Measurements from ENCODE around the gene ZNF718.
"Not testable (repeated sequence)": the region's sequence is repeated elsewhere in the genome, so short reads cannot be mapped to it uniquely, and the experiment has no call there.

Gene ZNF718

DNA sequence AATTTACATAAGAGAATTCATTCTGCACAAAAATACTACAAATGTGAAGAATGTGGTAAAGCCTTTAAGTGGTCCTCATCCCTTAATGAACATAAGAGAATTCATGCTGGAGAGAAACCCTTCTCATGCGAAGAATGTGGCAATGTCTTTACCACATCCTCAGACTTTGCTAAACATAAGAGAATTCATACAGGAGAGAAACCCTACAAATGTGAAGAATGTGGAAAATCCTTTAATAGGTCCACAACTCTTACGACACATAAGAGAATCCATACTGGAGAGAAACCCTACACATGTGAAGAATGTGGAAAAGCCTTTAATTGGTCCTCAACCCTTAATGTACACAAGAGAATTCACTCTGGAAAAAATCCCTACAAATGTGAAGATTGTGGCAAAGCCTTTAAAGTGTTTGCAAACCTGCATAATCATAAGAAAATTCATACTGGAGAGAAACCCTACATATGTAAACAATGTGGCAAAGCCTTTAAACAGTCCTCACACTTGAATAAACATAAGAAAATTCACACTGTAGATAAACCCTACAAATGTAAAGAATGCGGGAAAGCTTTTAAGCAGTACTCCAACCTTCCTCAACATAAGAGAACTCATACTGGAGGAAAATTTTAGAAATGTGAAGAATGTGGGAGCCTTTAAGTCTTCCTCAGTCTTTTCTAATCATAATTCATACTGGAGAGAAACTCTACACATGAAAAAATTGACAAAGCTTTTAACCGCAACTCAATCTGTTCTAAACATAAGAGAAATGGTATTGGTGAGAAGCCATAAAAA lies 37.4 kb downstream of the ZNF718 start:
- no peak for DNase-seq

DNA sequence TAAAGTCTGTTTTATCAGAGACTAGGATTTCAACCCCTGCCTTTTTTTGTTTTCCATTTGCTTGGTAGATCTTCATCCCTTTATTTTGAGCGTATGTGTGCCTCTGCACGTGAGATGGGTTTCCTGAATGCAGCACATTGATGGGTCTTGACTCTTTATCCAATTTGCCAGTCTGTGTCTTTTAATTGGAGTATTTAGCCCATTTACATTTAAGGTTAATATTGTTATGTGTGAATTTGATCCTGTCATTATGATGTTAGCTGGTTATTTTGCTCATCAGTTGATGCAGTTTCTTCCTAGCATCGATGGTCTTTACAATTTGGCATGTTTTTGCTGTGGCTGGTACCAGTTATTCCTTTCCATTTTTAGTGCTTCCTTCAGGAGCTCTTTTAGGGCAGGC lies 45.3 kb downstream of the ZNF718 start:
- not testable (repeated sequence) for DNase-seq

DNA sequence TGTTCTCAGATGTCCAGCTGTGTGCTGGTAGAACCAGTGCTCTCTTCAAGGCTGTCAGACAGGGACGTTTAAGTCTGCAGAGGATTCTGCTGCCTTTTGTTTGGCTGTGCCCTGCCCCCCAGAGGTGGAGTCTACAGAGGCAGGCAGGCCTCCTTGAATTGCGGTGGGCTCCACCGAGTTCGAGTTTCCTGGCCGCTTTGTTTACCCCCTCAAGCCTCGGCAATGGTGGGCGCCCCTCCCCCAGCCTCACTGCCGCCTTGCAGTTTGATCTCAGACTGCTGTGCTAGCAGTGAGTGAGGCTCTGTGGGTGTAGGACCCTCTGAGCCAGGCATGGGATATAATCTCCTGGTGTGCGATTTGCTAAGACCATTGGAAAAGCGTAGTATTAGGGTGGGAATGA lies 47.0 kb downstream of the ZNF718 start:
- not testable (repeated sequence) for DNase-seq

- DNase-seq: no peak
Measured at GRCh38 chr4:173666-174314, 49.5 kb downstream of the ZNF718 start.

DNA sequence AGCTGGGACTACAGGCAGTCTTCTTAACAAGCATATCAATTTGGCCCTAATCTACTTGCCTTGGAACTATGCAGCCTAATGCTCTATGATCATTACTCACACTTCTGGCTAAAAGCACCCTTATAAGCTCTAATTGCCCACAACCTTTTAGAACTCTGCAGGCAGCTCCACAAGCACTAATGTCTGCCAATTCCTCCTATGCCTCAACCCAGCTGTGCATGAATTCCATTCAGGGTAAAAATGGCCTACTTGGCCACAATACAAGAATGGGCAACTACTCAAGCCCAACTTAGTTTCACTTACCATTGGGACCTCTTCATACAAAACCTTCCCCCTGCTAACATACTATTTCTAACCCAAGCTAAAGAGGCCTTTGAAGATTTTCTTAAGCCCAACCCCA lies 51.7 kb downstream of the ZNF718 start:
- no peak for DNase-seq

GRCh38 chr4:176995-177394 lies 52.7 kb downstream of the ZNF718 start:
- DNase-seq: no peak

DNA sequence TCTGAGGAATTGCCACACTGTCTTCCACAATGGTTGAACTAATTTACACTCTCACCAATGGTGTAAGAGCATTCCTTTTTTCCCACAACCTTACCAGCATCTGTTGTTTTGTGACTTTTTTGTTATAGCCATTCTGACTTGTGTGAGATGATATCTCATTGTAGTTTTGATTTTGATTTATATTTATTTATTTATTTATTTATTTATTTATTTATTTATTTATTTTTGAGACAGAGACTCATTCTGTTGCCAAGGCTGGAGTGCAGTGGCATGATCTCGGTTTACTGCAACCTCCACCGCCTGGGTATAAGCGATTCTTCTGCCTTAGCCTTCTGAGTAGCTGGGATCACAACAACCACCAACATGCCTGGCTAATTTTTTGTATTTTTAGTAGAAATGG lies 57.9 kb downstream of the ZNF718 start:
- not testable (repeated sequence) for DNase-seq

DNA sequence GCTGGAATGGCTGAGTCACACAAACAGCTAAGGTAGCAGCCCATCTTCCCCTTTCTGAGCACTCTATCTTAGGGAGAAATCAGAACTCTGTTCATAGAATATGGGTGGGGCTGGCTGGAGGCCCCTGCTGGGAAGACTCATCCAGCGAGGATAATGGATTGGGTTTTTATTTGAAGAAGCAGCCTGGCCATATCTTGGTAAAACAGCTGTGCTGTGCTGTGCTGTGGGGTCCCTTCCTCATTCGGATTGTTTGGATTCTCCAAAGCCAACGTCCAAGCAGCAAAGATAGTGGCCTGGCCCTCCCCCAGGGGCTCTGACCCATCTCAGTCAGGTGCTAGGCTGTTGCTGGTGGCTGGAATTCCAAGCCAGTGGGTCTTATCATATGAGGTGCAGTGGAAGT lies 63.8 kb downstream of the ZNF718 start:
- no peak for DNase-seq

GRCh38 chr4:195159-195558 lies 70.9 kb downstream of the ZNF718 start:
- not testable (repeated sequence) for DNase-seq

DNA sequence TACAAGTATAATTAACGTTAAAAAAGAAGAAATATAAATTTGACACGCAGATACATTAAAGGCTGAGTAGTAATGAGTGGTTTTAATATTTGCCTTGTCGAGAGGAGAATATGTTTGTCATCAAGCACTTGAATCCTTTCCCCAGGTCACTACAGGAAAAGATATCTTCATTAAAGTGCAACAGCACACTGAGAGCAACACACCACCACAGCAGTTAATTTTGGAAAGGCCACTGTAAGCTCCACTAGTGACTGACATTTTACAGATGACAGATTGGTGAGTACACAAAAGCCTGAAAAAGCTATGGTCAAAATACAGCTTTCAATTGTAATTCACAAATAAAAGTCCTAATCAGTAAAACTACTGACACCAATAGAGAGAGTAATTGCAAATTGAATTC lies 76.6 kb downstream of the ZNF718 start:
- no peak for DNase-seq

DNA sequence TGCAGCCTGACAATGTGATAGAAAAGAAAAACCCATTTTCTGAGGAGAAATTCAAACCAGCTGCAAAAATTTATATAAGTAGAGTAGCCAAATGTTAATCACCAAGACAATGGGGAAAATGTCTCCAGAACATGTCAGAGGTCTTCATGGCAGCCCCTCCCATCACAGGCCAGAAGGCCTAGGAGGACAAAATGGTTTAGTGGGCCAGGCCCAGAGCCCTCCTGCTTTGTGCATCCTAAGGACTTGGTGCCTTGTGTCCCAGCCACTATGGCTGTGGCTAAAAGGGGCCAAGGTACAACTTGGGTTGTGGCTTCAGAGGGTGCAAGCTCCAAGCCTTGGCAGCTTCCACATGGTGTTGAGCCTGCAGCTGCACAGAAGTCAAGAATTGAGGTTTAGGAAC lies 78.5 kb downstream of the ZNF718 start:
- DNase-seq: not testable (repeated sequence)

GRCh38 chr4:205097-205756 lies 80.9 kb downstream of the ZNF718 start:
- no peak for DNase-seq

DNA sequence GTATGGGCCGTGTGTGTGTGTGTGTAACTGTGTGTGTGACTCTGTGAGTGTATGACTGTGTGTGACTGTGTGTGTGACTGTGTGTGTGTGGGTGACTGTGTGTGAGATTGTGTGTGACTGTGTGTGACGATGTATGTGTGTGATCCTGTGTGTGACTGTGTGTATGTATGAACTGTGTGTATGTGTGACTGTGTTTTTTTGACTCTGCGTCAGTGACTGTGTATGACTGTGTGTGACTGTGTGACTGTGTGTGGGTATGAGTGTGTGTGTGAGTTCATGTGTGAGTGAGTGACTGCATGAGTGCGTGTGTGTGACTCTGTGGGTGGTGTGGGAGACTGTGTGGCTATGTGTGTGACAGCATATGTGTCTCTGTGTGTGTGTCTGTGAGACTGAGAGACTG lies 81.8 kb downstream of the ZNF718 start:
- DNase-seq: no peak

- DNase-seq: not testable (repeated sequence)
Measured at GRCh38 chr4:208416-209096, 84.3 kb downstream of the ZNF718 start.

DNA sequence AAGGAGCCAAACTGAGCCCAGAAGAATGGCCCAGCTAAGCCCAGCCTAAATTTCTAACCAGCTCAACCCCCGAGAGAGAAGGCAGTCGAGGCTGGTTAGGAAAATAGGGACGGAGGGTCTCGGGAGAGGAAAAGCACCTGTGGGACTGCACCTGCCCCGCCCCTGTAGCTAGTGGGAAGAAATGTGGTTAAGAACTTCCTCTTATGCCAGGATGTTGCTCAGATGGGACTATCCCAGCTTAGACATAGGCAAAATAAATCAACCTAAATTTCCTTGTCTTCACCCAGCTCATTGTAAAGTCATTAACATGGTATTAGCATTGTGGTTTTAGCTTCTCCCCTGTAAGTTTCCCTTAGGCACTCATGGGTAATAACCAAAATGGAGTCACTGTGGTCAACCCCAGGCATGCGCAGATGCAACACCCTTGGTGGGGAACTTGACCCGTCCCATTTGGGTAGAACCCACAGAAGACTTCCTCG lies 86.8 kb downstream of the ZNF718 start:
- no peak for DNase-seq

DNA sequence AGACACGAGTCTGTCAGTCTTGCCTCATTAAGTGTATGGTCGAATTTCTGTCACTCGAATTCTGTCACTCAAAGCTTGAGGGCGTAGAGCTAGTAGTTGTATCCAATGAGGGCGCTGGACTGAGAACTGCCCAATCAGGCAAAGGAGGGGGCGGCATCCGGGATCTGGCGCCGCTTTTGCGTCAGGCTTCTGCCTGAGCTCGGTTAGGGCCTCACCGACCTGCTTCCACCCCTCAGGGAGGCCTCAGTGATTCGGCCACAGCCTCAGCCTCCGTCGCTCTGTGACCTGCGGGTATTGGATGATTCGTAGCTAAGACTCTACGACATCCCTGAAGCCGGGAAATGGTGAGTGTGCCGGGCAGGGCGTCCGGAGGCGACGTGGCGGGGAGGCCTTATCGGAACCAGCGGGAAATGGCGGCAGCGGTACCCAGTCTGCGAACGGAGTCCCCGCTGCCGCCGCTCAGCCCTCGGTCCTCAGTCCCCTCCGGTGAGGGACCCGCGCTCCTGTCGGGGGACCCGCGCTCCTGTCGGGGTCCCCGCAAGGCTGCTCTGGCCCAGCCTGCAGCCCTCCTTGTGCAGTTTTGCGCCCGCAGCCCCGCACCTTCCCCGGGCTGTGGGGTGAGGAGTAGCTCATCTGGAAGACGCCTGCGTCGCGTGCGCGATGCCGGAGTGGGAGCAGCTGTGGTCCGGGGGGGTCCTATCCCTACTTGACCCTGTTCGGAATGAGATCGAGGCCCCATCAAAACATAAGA lies 88.3 kb downstream of the ZNF718 start:
- DNase-seq: no peak

DNA sequence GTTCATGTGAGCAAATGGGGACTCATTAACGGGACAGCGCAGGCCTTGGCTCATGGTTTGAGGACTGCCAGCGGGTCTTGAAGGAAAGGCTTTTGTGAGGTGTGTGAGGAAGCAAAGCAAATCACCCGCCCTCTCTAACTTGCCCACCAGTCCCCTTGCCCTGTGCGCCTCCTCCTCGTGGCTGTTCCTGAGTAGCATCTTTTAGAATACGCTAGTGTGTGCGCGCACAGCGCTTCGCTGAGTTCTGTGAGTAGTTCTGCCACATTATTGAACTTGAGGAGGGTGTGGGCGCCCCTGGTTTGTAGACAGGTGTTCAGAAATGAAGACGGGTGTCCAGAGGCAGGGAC lies 88.9 kb downstream of the ZNF718 start:
- not testable (repeated sequence) for DNase-seq

Measured in NCI-H1092 treated with DMSO at 0.1 percent for 48 hours (cell line).